ES-I3 (cell line): ENCODE measurements around the gene SH3RF2.
"Not testable (repeated sequence)": the region's sequence is repeated elsewhere in the genome, so short reads cannot be mapped to it uniquely, and the experiment has no call there.

ENCODE experiments used
- H3K36me3 ChIP-seq: 2 replicates; pipeline ENCODE4 v1.6.1; 2013; ENCODE audit warnings: mild to moderate bottlenecking, low read length, control low read depth, moderate library complexity; ENCODE audit not compliant: insufficient read depth
- H3K4me1 ChIP-seq: 2 replicates; pipeline ENCODE4 v1.6.1; 2013; ENCODE audit warnings: mild to moderate bottlenecking, control low read depth, low read length; ENCODE audit not compliant: insufficient read depth
- H3K9ac ChIP-seq: 2 replicates; pipeline ENCODE4 v1.6.1; 2013; ENCODE audit warnings: low read depth, mild to moderate bottlenecking, low read length, moderate library complexity
- H3K9me3 ChIP-seq: 2 replicates; pipeline ENCODE4 v1.6.1; 2013; ENCODE audit warnings: mild to moderate bottlenecking, low read length, moderate library complexity; ENCODE audit not compliant: control insufficient read depth, insufficient read depth

SH3RF2 gene

DNA sequence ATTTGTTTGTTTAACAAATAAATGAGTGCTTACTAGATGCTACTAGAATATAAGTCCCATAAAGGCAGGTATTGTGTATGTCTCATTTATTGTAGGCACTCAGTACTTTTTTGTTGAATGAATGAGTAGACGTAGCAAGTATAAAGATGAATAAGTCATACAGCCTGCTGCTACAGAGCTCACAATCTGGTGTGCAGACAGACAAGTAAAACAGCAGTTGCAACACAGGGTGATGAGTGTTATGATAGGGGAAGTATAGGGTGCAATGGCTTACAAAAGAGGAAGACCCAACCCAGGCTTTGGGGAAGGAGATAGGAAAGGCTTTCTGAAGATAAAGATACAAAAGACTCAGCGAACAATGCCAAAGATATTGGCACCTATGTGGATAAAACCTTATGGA, 47.7 kb downstream of the SH3RF2 start:
- H3K36me3 ChIP-seq, result no peaks in the 10 kb centered on the region
- no peak overlapping the region for H3K9ac ChIP-seq
- no peaks in the 10 kb centered on the region for H3K9me3 ChIP-seq
- peaks cover 8% of the 10 kb centered on the region for H3K4me1 ChIP-seq

- Histone ChIP-seq H3K4me1 (no peaks in the 10 kb centered on the region), H3K36me3 (no peaks in the 10 kb centered on the region), H3K9me3 (no peaks in the 10 kb centered on the region), H3K9ac (no peak overlapping the region)
These were observed 51.5 kb downstream of the SH3RF2 start for GRCh38 chr5:145987856-145988255.

- H3K36me3 ChIP-seq, result no peaks in the 10 kb centered on the region
- no peak overlapping the region for H3K9ac ChIP-seq
- H3K9me3 ChIP-seq, result peaks cover 3% of the 10 kb centered on the region; the same call in 1 of the 2 replicates
- no peaks in the 10 kb centered on the region for H3K4me1 ChIP-seq
These were observed 52.6 kb downstream of the SH3RF2 start for GRCh38 chr5:145988993-145989392.

- Histone ChIP-seq H3K36me3 (no peaks in the 10 kb centered on the region), H3K9me3 (peaks cover 3% of the 10 kb centered on the region; the same call in 1 of the 2 replicates), H3K9ac (no peak overlapping the region), H3K4me1 (no peaks in the 10 kb centered on the region)
These were observed 53.0 kb downstream of the SH3RF2 start for GRCh38 chr5:145989428-145989827.

DNA sequence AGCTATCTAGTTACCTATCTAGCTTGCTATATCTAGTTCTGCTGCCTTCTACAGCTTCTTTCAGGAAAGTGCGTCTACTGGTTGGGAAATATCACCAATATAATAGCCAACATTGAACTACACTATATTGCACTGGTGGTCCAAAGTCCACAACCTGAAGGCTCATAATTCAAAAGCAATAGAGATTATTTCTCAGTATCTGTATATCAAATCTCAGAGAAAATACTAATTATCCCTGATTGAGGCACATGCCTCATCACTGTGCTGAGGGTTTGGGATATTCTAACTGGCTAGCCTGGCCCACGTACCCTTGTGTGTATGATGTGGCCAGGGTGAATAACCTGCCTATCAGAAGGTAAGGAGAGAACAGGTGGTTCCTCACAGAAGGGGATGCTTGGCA, 53.8 kb downstream of the SH3RF2 start:
- peaks cover 3% of the 10 kb centered on the region; the same call in 1 of the 2 replicates for H3K9me3 ChIP-seq
- no peaks in the 10 kb centered on the region for H3K4me1 ChIP-seq
- no peak overlapping the region for H3K9ac ChIP-seq
- H3K36me3 ChIP-seq, result no peaks in the 10 kb centered on the region

GRCh38 chr5:145991044-145991575, 54.7 kb downstream of the SH3RF2 start:
- H3K4me1 ChIP-seq, result no peaks in the 10 kb centered on the region
- no peak overlapping the region for H3K9ac ChIP-seq
- peaks cover 3% of the 10 kb centered on the region; the same call in 1 of the 2 replicates for H3K9me3 ChIP-seq
- H3K36me3 ChIP-seq, result no peaks in the 10 kb centered on the region

DNA sequence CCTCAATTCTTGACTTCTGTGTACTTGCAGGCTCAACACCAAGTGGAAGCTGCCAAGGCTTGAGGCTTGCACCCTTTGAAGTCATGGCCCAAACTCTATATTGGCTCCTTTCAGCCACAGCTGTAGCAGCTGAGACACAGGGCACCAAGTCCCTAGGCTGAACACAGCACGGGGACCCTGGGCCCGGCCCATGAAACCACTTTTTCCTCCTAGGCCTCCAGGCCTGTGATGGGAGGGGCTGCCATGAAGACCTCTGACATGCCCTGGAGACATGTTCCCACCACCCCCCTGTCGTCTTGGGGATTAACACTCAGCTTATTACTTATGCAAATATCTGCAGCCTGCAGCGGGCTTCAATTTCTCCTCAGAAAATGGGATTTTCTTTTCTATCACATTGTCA, 57.2 kb downstream of the SH3RF2 start:
- not testable (repeated sequence) for H3K4me1 ChIP-seq, H3K9ac ChIP-seq, H3K9me3 ChIP-seq, H3K36me3 ChIP-seq

GRCh38 chr5:145996135-145996534, 59.8 kb downstream of the SH3RF2 start:
- H3K9me3 ChIP-seq, result peaks cover 3% of the 10 kb centered on the region; the same call in 1 of the 2 replicates
- 0 out of 2 replicates have a peak, but pooled peaks cover 3% of the 10 kb centered on the region for H3K36me3 ChIP-seq
- no peaks in the 10 kb centered on the region for H3K4me1 ChIP-seq
- H3K9ac ChIP-seq, result no peak overlapping the region

GRCh38 chr5:145999208-145999607, 62.8 kb downstream of the SH3RF2 start:
- no peaks in the 10 kb centered on the region for H3K9me3 ChIP-seq
- 0 out of 2 replicates have a peak, but pooled peaks cover 3% of the 10 kb centered on the region for H3K36me3 ChIP-seq
- H3K9ac ChIP-seq, result no peak overlapping the region
- no peaks in the 10 kb centered on the region for H3K4me1 ChIP-seq

- Histone ChIP-seq H3K36me3 (0 out of 2 replicates have a peak, but pooled peaks cover 3% of the 10 kb centered on the region), H3K9me3 (no peaks in the 10 kb centered on the region), H3K9ac (no peak overlapping the region), H3K4me1 (no peaks in the 10 kb centered on the region)
These were observed 63.7 kb downstream of the SH3RF2 start for GRCh38 chr5:146000072-146000471.

GRCh38 chr5:146001544-146002190, 65.3 kb downstream of the SH3RF2 start:
- Histone ChIP-seq H3K36me3 (0 out of 2 replicates have a peak, but pooled peaks cover 3% of the 10 kb centered on the region), H3K9ac (no peak overlapping the region), H3K9me3 (no peaks in the 10 kb centered on the region), H3K4me1 (no peaks in the 10 kb centered on the region)

DNA sequence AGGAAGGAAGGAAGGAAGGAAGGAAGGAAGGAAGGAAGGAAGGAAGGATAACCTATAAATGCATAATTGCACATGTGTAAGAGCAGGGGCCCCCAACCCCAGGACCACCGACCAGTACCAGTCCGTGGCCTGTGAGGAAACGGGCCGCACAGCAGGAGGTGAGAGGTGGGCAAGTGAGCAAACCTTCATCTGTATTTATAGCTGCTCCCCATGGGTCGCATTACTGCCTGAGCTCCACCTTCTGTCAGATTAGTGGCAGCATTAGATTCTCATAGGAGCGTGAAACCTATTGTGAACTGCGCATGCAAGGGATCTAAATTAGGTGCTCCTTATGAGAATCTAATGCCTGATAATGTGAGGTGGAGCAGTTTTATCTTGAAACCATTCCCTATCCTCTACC, 66.1 kb downstream of the SH3RF2 start:
- no peaks in the 10 kb centered on the region for H3K9me3 ChIP-seq
- H3K36me3 ChIP-seq, result no peaks in the 10 kb centered on the region
- no peaks in the 10 kb centered on the region for H3K4me1 ChIP-seq
- no peak overlapping the region for H3K9ac ChIP-seq

DNA sequence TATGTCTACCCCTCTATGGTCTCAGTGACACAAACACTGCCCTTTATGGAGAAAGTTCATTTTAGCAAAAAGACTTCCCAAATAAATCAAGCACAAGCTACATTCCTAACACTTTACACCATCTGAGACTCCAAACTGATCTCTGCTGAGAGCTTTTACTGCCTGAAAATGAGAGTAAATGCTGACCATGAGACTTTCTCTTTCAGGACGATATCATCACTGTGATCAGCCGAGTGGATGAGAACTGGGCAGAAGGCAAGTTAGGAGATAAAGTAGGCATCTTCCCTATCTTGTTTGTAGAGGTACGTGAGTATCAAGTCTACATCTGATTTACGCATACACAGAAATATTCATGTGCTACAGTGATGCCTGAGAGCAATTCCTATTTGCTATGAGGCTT, 67.5 kb downstream of the SH3RF2 start:
- Histone ChIP-seq H3K4me1 (no peaks in the 10 kb centered on the region), H3K9me3 (no peaks in the 10 kb centered on the region), H3K36me3 (no peaks in the 10 kb centered on the region), H3K9ac (no peak overlapping the region)

DNA sequence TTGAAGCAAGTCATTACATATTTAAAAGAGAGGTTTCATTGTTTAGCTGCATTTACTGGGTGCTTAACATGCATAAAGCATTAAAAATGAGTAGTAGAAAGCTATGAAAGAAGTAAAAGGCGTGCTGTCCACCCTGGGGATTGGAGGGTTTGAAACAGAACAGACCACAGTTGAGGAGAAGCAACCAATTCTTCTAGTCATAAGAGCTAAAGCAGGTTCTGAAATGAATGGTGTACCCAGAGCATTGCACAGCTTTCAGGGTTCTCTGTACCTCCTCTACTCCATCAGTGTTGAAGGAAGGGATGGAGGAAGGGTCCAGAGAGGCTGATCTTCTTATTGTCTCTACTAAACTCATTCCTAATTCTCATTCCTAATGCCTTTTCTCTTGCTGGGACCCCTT, 68.9 kb downstream of the SH3RF2 start:
- no peaks in the 10 kb centered on the region for H3K36me3 ChIP-seq
- H3K9me3 ChIP-seq, result no peaks in the 10 kb centered on the region
- H3K9ac ChIP-seq, result no peak overlapping the region
- no peaks in the 10 kb centered on the region for H3K4me1 ChIP-seq

- H3K4me1 ChIP-seq, result no peaks in the 10 kb centered on the region
- no peak overlapping the region for H3K9ac ChIP-seq
- H3K36me3 ChIP-seq, result no peaks in the 10 kb centered on the region
- H3K9me3 ChIP-seq, result no peaks in the 10 kb centered on the region
These were observed 69.3 kb downstream of the SH3RF2 start for GRCh38 chr5:146005723-146006122.
